ENCODE data around the gene CRYBB1.

DNA sequence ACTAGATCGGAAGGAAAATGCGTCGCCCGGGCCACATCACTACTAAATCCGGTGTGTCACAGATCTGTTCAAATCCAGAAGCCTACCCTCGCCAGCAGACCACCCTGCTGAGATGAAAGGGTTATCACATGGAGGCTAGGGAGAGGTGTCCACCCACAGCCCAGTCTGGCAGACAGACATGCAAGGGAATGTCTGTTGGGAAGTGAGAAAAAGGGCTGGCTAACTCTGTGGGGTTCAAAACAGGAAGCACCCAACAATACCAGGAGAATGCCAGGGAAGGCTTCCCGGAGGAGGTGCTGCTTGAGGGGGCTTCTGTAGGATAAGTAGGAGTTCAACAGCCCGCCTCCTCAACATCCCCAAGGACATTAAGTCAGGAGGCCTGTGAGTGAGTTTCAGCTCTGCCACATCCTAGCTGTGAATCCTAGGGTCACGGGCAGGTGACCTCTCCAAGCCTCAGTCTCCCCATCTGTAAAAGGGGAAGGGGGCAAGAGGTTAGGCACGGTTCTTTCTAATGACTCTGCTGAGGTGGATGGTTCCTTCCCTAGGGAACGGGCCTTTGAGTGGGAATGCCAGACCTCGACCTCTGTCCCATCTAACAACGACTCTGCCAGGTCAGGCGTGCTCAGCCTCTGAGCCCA lies 29.0 kb downstream of the CRYBB1 start:
- TF ChIP-seq, protein P1, sequence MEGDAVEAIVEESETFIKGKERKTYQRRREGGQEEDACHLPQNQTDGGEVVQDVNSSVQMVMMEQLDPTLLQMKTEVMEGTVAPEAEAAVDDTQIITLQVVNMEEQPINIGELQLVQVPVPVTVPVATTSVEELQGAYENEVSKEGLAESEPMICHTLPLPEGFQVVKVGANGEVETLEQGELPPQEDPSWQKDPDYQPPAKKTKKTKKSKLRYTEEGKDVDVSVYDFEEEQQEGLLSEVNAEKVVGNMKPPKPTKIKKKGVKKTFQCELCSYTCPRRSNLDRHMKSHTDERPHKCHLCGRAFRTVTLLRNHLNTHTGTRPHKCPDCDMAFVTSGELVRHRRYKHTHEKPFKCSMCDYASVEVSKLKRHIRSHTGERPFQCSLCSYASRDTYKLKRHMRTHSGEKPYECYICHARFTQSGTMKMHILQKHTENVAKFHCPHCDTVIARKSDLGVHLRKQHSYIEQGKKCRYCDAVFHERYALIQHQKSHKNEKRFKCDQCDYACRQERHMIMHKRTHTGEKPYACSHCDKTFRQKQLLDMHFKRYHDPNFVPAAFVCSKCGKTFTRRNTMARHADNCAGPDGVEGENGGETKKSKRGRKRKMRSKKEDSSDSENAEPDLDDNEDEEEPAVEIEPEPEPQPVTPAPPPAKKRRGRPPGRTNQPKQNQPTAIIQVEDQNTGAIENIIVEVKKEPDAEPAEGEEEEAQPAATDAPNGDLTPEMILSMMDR (IDR thresholded peaks at IDR 0.05) = no peak
- TF ChIP-seq POLR2A (IDR thresholded peaks at IDR 0.05) = no peak
